ENCODE data around the gene SPEM1. TPM values are rescaled to one million over a fixed set of nuclear protein-coding genes. Genes with fewer than 3 reads are reported as not detected.

SPEM1 gene
- total RNA-seq, 1 experiment from 2014 or later = 0.33 TPM

GRCh38 chr17:7403977-7404736, 16.0 kb upstream of the SPEM1 start, which contains the start of gene TMEM256:
Gene TMEM256 (minus strand): TSS chr17:7404097. CDS start chr17:7404084, 13 bp downstream.
- Histone ChIP-seq H2AFZ (ENCODE audit: low read length) (no peak within 1 kb of the TSS), H3T11ph (ENCODE audit: low read length) (no peak within 1 kb of the TSS), H3K9me3 (ENCODE audit: control insufficient read depth, low read depth, low read length) (no peaks in the 10 kb centered on the region), H3K4ac (ENCODE audit: low read depth, low read length) (no peak within 1 kb of the TSS), H3K27ac (ENCODE audit: insufficient read length, low read depth, low read length) (no peak within 1 kb of the TSS), H3K56ac (ENCODE audit: insufficient read length, low read depth, low read length) (no peak within 1 kb of the TSS), H4K91ac (ENCODE audit: insufficient read length, low read depth, low read length) (no peak within 1 kb of the TSS), H3K23me2 (ENCODE audit: insufficient read length, low read depth, low read length, poor library complexity, severe bottlenecking) (peaks cover 5% of the 10 kb centered on the region), H2BK15ac (ENCODE audit: low read depth, low read length) (no peak within 1 kb of the TSS), H4K5ac (ENCODE audit: insufficient read length, low read depth, low read length) (no peak within 1 kb of the TSS), H3K4me1 (ENCODE audit: insufficient read depth, low read length) (no peaks in the 10 kb centered on the region; the same call in 1 of the 2 replicates), H3K23ac (ENCODE audit: insufficient read length, low read depth, low read length) (no peak within 1 kb of the TSS), H2BK12ac (ENCODE audit: insufficient read length, low read depth, low read length) (no peak within 1 kb of the TSS), H2AK5ac (ENCODE audit: insufficient read length, low read length) (no peak within 1 kb of the TSS), H3K14ac (ENCODE audit: insufficient read depth, low read length) (peak within 1 kb of the TSS; percentile 34; the same call in 1 of the 2 replicates), H2BK20ac (ENCODE audit: low read depth, low read length, poor library complexity, severe bottlenecking) (no peak within 1 kb of the TSS), H2BK5ac (ENCODE audit: insufficient read length, low read length) (no peak within 1 kb of the TSS), H3K9ac (ENCODE audit: extremely low read depth, insufficient read length, low read length) (peak within 1 kb of the TSS; percentile 9), H4K8ac (replicated peaks; ENCODE audit: insufficient read length, low read depth, low read length) (no peak within 1 kb of the TSS), H3K4me2 (ENCODE audit: insufficient read depth, insufficient read length, low read length) (peak within 1 kb of the TSS; percentile 78), H3K79me1 (ENCODE audit: insufficient read depth, low read depth, low read length, poor library complexity, severe bottlenecking) (no peaks in the 10 kb centered on the region), H3K18ac (ENCODE audit: insufficient read length, low read depth, low read length) (no peak within 1 kb of the TSS), H2BK120ac (ENCODE audit: low read depth, low read length, poor library complexity, severe bottlenecking) (no peak within 1 kb of the TSS), H3K79me2 (ENCODE audit: insufficient read depth, low read length) (no peaks in the 10 kb centered on the region), H4K20me1 (ENCODE audit: control insufficient read depth, insufficient read depth, insufficient read length) (no peaks in the 10 kb centered on the region), H3K27me3 (ENCODE audit: insufficient read depth, low read length) (no peaks in the 10 kb centered on the region)
- DNase-seq = peak; percentile 100
- H3K4me3 Mint-ChIP-seq = peak within 1 kb of the TSS; percentile 84 to 94
- peaks cover 6 to 15% (median 8%) of the 10 kb centered on the region in 3 experiments for H3K36me3 Mint-ChIP-seq (ENCODE audit: insufficient read depth in 1 of 3, low read depth in 3 of 3)
- no peaks in the 10 kb centered on the region for H3K9me3 Mint-ChIP-seq
- H3K27me3 Mint-ChIP-seq (ENCODE audit: low read depth) = no peaks in the 10 kb centered on the region
- peaks cover 26 to 37% of the 10 kb centered on the region in 2 experiments for H3K4me1 Mint-ChIP-seq
- peak within 1 kb of the TSS; percentile 95 to 96 (median 96) for H3K27ac Mint-ChIP-seq
- TF ChIP-seq CTCF (conservative IDR thresholded peaks at IDR 0.05) = no peak
- WGBS (ENCODE audit: extremely low coverage, insufficient read length, low lambda C conversion rate) = no CpG with 5 or more reads among the region's 49 CpGs
